Measurements from ENCODE around the gene LHFPL4.
"Not testable (repeated sequence)": the region's sequence is repeated elsewhere in the genome, so short reads cannot be mapped to it uniquely, and the experiment has no call there.

The LHFPL4 gene

DNA sequence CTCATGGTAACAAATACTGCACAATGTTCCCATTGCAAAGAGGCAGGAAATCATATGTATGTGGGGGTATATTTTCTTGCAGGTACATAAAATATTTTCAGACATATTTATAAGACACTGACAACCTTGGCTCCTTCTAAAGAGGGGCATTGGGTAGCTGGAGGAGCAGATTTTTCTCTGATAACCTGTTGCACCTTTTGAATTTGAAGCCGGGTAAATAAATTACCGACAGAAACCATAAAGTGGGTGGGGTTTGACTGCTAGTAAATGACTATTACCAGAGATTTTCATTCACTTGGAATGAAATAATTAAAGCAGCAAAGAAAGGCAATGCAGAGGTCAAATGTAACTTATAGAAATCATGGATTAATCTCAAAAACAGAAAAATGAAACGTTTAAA, 19.2 kb downstream of the LHFPL4 start:
- no peak for DNase-seq

DNA sequence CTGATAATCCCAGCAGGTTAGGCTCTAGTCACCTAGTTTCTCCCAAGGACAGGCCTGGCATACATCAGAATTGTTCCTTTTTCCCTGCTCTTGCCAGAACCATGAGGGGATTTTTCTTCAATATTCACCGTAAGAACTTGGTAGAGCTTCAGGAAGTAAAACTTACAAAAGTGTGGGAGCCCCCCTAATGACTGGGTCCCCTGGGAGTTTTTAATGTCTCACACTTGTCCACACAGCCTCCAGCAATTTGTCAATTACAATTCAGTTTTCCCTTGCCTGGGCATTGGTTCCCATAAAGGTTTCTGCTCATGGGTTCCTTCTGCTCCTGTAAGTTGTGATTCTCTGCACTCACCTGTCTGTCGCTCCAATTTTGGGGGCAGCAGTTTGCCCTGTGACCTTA, 28.5 kb downstream of the LHFPL4 start:
- no peak for DNase-seq

- DNase-seq, result no peak
Observed at GRCh38 chr3:9514956-9515355, 38.7 kb downstream of the LHFPL4 start.

- DNase-seq, result no peak
Observed at GRCh38 chr3:9514306-9514705, 39.3 kb downstream of the LHFPL4 start.

DNA sequence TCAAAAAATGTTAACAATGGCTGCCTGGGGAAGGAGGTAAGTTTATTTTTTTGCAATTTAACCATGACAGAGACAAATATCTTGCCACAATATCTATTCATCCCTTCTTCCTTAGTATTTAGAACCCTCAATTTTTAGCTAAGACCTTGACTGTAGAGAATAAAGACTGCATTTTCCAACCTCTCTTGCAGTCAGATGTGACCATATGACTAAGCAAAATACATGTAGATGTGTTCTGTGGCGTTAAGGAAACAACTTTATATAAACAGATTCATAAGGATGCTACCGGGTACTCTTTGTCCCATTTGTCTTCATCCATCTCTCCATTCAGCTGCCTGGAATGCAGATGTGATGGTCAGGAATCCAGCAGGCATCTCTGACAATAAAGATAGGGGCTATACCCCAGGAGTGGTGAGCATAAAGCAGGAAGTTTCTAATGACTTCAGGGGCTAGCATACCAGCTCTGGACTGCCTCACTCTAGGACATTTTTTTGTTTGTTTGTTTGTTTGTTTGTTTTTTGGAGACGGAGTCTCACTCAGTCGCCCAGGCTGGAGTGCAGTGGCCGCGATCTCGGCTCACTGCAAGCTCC, 41.1 kb downstream of the LHFPL4 start:
- DNase-seq, result no peak

GRCh38 chr3:9508781-9509180, 44.8 kb downstream of the LHFPL4 start:
- DNase-seq, result no peak

DNA sequence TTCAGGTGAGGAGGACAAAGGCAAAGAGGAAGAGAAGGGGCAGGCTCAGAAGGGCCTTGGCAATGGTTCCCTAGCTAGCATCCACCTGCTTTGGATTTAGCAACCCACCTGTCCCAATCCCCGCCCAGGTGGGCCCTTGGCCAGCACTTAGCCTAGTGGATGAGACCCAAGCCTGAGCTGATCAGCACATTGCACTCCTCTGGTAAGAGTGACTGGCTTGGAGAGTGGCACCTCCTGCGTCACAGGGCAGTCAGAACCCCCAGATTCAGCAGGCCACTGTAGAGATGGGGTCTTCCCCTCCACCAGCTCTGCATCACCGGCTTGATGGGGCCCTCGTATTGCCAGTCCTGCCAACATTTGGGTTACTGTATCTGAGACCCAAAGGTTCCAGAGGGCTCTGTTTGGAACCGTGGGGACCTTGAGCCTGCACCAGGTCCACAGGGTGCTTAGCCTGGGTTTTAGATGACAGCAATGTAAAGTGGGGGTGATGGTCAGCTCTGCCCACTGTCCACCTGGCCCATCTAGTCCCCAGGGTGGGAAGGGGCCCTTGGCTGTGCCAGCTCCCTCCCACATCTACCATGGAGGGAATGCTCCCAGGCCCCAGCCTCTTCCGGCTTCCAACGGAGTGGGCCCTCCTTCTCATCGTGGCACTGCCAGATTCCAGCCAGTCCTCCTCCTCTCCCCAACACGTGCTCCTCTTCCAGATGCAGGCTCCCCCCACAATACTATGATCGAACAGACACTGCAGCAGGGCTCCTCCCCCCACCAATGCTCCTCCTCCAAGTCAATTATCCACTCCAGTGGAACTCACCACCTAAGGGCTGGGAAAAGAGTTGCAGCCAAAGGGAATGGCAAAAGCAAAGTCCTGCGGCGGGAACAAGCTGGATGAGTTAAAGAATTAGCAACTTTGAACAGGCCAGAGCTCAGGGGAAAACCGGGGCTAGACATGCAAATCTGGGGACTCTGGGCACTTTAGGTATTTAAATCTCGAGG, 45.7 kb downstream of the LHFPL4 start:
- DNase-seq, result no peak

- DNase-seq, result peak; percentile 45
Observed at GRCh38 chr3:9503283-9503682, 50.3 kb downstream of the LHFPL4 start.

DNA sequence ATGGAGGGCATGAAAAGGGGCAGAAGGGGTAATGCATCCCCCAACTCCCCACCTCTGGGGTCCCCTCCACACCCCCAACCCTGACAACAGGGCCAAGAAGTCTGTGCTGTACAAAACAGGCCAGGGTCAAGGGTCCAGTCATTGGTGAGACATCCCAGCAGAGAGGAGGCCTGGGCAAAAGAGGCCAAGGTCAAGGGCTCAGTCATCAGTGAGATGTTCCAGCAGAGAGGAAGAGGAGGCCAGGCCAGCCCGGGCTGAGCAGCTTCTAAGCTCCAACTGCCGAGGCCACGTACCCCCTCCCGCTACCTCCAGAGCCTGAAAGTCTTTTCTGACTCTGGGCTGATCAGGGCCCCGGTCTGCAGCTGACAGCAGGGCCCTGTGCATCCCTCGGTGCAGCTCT, 52.4 kb downstream of the LHFPL4 start:
- no peak for DNase-seq

DNA sequence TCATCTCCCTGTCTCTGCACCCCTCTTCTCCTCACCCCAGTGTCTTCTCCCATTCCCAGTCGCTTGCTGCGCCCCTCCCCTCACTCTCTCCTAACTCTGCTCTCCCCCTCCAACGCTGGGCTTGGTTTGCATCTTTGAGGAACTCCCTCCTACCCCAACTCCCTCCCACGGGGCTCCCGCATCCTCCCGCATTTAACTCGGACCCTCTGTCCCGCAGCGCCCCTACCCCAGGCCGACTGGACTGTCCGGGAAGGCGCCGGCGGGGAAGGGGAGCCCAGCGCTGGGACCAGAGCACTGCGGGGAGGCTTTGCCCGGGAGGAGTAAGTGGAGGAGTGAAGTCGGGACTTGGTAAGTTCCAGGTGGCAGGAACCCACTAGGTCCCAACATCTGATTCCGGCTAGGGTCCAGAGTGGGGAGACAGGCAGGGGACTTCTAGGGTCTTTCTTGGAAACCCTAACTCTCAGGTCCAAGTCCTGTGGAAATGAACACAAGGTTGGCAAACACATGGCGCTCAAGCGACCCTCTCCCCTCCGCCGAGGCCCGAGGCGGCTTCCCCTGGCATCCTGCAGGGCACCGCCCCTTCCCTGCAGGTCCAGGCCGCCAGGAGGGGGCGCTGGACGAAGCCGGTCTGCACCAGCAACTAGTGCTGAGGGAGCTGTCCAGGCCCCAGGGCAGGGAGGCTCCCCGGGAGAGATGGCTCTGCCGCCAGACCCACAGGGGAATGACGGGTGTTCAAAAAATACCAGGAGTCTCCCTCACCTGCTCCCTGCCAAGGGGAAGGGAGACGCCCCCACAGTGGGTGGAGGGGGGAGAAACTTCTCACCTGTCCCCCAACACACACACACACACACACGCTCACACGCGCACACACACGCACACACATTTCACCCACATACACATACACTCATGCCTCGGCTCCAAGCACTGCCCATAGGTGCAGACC, 53.2 kb downstream of the LHFPL4 start:
- DNase-seq, result no peak

GRCh38 chr3:9499455-9500107, 54.0 kb downstream of the LHFPL4 start:
- no peak for DNase-seq

DNA sequence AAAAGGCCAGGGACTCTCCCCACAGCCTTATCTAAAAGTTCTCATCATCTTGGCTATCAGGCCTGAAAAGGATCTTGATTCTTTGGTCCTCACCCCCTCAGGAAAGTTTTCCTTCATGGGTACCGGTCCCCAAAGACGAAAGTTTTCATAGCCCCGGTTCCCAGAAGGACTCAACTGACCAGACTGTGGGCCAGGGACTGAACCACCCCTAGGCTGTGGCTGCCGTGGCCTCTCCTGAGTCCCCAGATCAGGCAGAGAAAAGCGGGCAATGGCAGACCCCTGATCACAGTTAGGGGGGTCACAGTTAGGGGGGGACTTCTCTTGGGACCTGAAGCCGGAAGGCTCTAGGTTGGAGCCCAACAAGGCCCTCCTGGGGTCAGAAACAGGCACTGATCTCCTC, 54.8 kb downstream of the LHFPL4 start:
- no peak for DNase-seq

DNA sequence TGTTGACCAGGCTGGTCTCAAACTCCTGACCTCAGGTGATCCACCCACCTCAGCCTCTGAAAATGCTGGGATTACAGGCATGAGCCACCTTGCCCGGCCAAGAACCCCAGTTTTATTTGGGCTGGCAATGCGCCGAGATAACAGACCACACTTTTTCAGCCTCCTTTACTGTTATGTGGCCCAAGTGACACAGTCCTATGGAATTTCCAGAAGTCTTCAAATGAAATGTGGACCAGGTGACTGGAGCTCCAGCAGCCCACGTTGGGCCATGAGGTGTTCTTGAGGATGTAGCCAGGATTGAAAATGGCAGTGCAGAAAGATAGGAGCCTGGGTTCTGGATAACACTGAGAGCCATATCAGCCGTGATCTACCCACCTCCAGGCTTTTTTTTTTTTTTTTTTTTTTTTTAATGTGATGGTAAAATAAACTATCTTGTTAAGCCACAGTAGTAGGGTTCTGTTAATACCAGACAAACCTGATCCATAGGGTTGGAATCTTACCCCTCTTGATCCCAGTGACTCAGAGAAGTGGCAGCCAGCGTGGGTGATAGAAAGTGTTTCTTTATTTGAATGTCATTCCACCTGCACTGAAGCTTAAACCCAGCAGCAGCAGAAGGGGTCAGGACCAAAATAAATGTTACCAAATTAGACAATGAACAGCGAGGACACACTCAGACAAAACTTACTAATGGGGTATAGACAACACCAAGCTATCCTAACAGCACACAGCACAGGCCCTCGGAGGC, 55.6 kb downstream of the LHFPL4 start:
- no peak for DNase-seq

DNA sequence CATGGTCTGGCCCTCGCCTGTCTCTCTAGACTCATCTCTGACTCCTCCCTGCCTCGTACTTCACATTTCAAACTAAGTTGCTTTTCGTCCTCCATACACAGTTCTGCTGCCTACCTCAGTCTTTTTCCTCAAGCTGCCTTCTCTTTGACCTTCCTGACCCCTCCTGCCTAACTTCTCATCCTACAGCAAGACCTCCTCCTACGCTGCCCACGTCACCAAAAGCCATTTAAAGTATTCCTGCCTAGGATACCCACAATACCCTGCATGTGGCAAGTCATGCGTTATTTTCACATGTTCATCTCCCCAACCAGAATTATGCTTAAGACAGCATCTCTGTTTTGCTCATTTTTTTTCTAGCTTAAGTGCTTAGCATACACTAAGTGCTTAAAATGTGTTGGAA, 56.7 kb downstream of the LHFPL4 start:
- no peak for DNase-seq

GRCh38 chr3:9494036-9494435, 59.6 kb downstream of the LHFPL4 start:
- not testable (repeated sequence) for DNase-seq

DNA sequence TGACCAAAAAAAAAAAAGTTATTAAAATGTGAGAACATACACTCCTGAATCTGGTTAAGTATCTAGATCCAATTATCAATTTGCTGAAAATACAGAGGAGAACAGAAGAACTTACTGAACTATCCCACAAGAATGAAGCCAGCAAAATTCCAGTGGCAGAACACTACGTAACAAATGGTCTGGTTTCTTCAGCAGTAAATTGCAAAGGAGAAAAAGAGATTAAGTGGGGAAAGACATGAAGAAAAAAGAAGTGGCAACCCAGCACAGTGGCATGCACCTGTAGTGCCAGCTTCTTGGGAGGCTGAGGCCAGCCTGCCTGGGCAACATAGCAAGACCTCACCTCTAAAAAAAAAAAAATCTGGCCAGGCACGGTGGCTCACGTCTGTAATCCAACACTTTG, 62.1 kb downstream of the LHFPL4 start:
- no peak for DNase-seq

GRCh38 chr3:9485248-9485647, 68.4 kb downstream of the LHFPL4 start:
- DNase-seq, result no peak

GRCh38 chr3:9480265-9480664, 73.4 kb downstream of the LHFPL4 start:
- DNase-seq, result no peak

DNA sequence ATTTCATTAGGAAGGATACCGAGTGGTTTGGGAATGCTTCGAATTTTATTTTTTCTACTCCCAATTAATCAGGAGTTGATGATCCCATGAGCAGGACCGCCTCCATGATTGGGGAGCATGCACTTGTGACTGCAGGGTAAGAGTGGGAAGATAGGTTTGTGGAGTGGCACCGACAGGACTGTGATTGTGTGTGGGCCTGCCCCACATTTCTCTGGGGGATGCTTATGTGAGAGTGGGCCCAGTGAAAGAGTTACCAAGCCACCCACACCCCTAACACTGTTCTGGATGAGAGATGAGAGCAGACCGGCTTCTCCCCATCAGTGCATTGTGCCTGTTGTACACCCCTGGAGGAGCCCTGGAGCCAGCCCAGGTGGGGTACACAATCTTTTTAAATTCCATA, 76.7 kb downstream of the LHFPL4 start:
- no peak for DNase-seq

GRCh38 chr3:9474482-9474881, 79.1 kb downstream of the LHFPL4 start:
- no peak for DNase-seq

- no peak for DNase-seq
Observed at GRCh38 chr3:9473496-9474065, 80.0 kb downstream of the LHFPL4 start.

- no peak for DNase-seq
Observed at GRCh38 chr3:9469986-9470385, 83.6 kb downstream of the LHFPL4 start.
